Fibroblast of lung (primary cell): Measurements from ENCODE around the gene XYLT2.

Experiments used
- CTCF ChIP-seq, 2 donors: IDR thresholded peaks in 1 of 2; conservative IDR thresholded peaks in 1 of 2; 1 replicate in 1 of 2; 2 replicates in 1 of 2; pipeline ENCODE4 v1.5.1; 2011 to 2012; ENCODE audit warnings: low read length in 2 of 2, control low read depth in 1 of 2, inconsistent platforms in 1 of 2, low read depth in 1 of 2, mild to moderate bottlenecking in 1 of 2
- EZH2 ChIP-seq: IDR thresholded peaks from 2 replicates; pipeline ENCODE4 v1.5.1; 2012; ENCODE audit warnings: low read length, control low read depth, mild to moderate bottlenecking; ENCODE audit errors: missing control alignments

- TF ChIP-seq CTCF (conservative IDR thresholded peaks at IDR 0.05 in 1 of 2, IDR thresholded peaks at IDR 0.05 in 1 of 2; ENCODE audit: low read depth in 1 of 2, low read length in 2 of 2) (no peak), EZH2 (no peak)
Observed at GRCh38 chr17:50397919-50398285, 52.0 kb downstream of the XYLT2 start.
